Measurements from ENCODE around the gene CHMP3.
"Not testable (repeated sequence)": the region's sequence is repeated elsewhere in the genome, so short reads cannot be mapped to it uniquely, and the experiment has no call there.

GRCh38 chr2:86544278-86545099, 18.8 kb downstream of the CHMP3 start:
- TF ChIP-seq TAF1 (CRISPR knock-in tag; IDR thresholded peaks at IDR 0.05); MXD4 (CRISPR knock-in tag; IDR thresholded peaks at IDR 0.05); FOXC1 (CRISPR knock-in tag; IDR thresholded peaks at IDR 0.05; ENCODE audit: borderline replicate concordance); ZNF513 (CRISPR knock-in tag; conservative IDR thresholded peaks at IDR 0.05); CTCF (CRISPR knock-in tag; IDR thresholded peaks at IDR 0.05); CREM (CRISPR knock-in tag; IDR thresholded peaks at IDR 0.05); CENPX (CRISPR knock-in tag; IDR thresholded peaks at IDR 0.05); MBD4 (IDR thresholded peaks at IDR 0.05; ENCODE audit: borderline replicate concordance, low read length); NR3C1 (CRISPR knock-in tag; IDR thresholded peaks at IDR 0.05); ZNF530 (CRISPR knock-in tag; IDR thresholded peaks at IDR 0.05; ENCODE audit: low read depth): not testable (repeated sequence)
- TF ChIP-seq CREM (IDR thresholded peaks at IDR 0.05): peak; percentile 14; the same call in 1 of the 2 replicates

Data from HepG2 (cell line).